Stimulated activated naive B cell treated with anti-CD40 and anti-IgM and Interleukin-4, amounts not matched to agents 10 μg/mL and 1 μg/mL and 100 μg/mL, for 72 hours (primary cell): ENCODE measurements around the gene SIAH3.

Experiments
- ATAC-seq, 2 donors: fragments of 150-1000 bp; cut with Tn5 transposase; replicated peaks; 2 replicates each; pipeline ENCODE4 v1.10.0; 2021; ENCODE audit warnings: moderate library complexity in 1 of 2
- DNase-seq: peaks from one replicate; pipeline ENCODE4 v3.0.0; 2021
- H3K27ac Mint-ChIP-seq: one replicate; pipeline ENCODE4 v1.8.0; 2022; ENCODE audit warnings: mild to moderate bottlenecking, mixed read lengths
- H3K27me3 Mint-ChIP-seq, 2 donors: one replicate each; pipeline ENCODE4 v1.8.0; 2022; ENCODE audit warnings: mixed read lengths in 2 of 2
- H3K36me3 Mint-ChIP-seq, 2 donors: one replicate each; pipeline ENCODE4 v1.8.0; 2022; ENCODE audit warnings: mixed read lengths in 2 of 2, mild to moderate bottlenecking in 1 of 2
- H3K4me1 Mint-ChIP-seq, 2 donors: one replicate each; pipeline ENCODE4 v1.8.0; 2022; ENCODE audit warnings: mixed read lengths in 2 of 2, mild to moderate bottlenecking in 1 of 2
- H3K4me3 Mint-ChIP-seq, 2 donors: one replicate each; pipeline ENCODE4 v1.8.0; 2022; ENCODE audit warnings: mild to moderate bottlenecking in 2 of 2, mixed read lengths in 2 of 2, moderate library complexity in 1 of 2
- H3K9me3 Mint-ChIP-seq, 2 donors: one replicate each; pipeline ENCODE4 v1.8.0; 2022; ENCODE audit warnings: mixed read lengths in 2 of 2, mild to moderate bottlenecking in 1 of 2

Gene SIAH3

GRCh38 chr13:45737571-45738017, 114.0 kb downstream of the SIAH3 start:
- Mint-ChIP-seq H3K4me3 (no peak overlapping the region), H3K36me3 (no peaks in the 10 kb centered on the region), H3K4me1 (no peaks in the 10 kb centered on the region), H3K27ac (no peak overlapping the region), H3K27me3 (peaks cover 8 to 13% of the 10 kb centered on the region in 2 donors), H3K9me3 (peaks cover 0 to 3% of the 10 kb centered on the region in 2 donors)
- peak; percentile 36 to 59 for ATAC-seq
- no peak for DNase-seq

- Mint-ChIP-seq H3K9me3 (peaks cover 0 to 3% of the 10 kb centered on the region in 2 donors), H3K36me3 (no peaks in the 10 kb centered on the region), H3K27ac (no peak overlapping the region), H3K27me3 (peaks cover 13% of the 10 kb centered on the region in 2 donors), H3K4me1 (no peaks in the 10 kb centered on the region), H3K4me3 (no peak overlapping the region)
- ATAC-seq (no peak), DNase-seq (no peak)
These were observed 118.2 kb downstream of the SIAH3 start for GRCh38 chr13:45733361-45733760.

DNA sequence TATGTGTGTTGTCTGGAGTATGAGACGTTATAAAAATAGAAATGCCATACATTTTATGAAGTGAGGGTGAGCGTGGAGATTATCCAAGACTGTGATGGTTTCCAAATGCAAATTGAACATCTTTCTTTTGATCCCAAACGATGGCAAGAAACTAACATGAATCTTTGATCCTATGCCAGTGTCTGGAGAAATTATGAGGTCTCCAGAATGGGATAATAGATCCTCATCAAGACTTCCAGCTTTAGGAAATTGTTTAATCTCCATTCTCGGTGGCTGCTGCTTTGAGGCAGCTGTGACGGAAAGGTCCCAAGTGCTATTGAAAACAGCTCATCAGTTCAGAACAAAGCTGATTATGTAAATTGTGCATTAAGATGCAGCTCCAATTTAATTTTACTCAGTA, 118.6 kb downstream of the SIAH3 start:
- Mint-ChIP-seq H3K4me1 (no peaks in the 10 kb centered on the region), H3K4me3 (no peak overlapping the region), H3K9me3 (peaks cover 0 to 3% of the 10 kb centered on the region in 2 donors), H3K27ac (no peak overlapping the region), H3K36me3 (no peaks in the 10 kb centered on the region), H3K27me3 (peaks cover 14 to 15% of the 10 kb centered on the region in 2 donors)
- no peak for ATAC-seq
- no peak for DNase-seq

GRCh38 chr13:45731455-45731854, 120.1 kb downstream of the SIAH3 start:
- Mint-ChIP-seq H3K4me3 (no peak overlapping the region), H3K4me1 (no peaks in the 10 kb centered on the region), H3K27me3 (peaks cover 17 to 18% of the 10 kb centered on the region in 2 donors), H3K27ac (no peak overlapping the region), H3K9me3 (peaks cover 0 to 3% of the 10 kb centered on the region in 2 donors), H3K36me3 (no peaks in the 10 kb centered on the region)
- DNase-seq (no peak), ATAC-seq (no peak)

- Mint-ChIP-seq H3K27ac (no peak overlapping the region), H3K36me3 (no peaks in the 10 kb centered on the region), H3K4me3 (no peak overlapping the region), H3K9me3 (no peaks in the 10 kb centered on the region), H3K4me1 (no peaks in the 10 kb centered on the region), H3K27me3 (peaks cover 5 to 13% of the 10 kb centered on the region in 2 donors)
- DNase-seq (no peak), ATAC-seq (peak; percentile 63 to 65)
These were observed 122.8 kb downstream of the SIAH3 start for GRCh38 chr13:45728759-45729158.
